Tibial nerve (tissue), 4 donors: ENCODE results near the gene CAMK2D.

Source experiments
- CTCF ChIP-seq, 5 experiments: fragments of 200-600 bp in 3 of 5; fragments of 450-650 bp in 2 of 5; sonication (generic) in 3 of 5; IDR thresholded peaks; one replicate each; pipeline ENCODE4 v1.5.1; 2016 to 2019; ENCODE audit warnings: antibody characterized with exemption in 5 of 5, mild to moderate bottlenecking in 3 of 5, moderate library complexity in 2 of 5
- EP300 ChIP-seq, 2 donors: sonication (generic); formaldehyde crosslinking; IDR thresholded peaks; one replicate each; pipeline ENCODE4 v1.6.1; 2017; ENCODE audit warnings: antibody characterized with exemption in 2 of 2, mild to moderate bottlenecking in 1 of 2
- POLR2A ChIP-seq, 2 donors: fragments of 450-650 bp; IDR thresholded peaks; one replicate each; pipeline ENCODE4 v1.6.1; 2017; ENCODE audit warnings: antibody characterized with exemption in 2 of 2, mild to moderate bottlenecking in 2 of 2, moderate library complexity in 2 of 2

- TF ChIP-seq CTCF (IDR thresholded peaks at IDR 0.05) = no peak
- no peak for TF ChIP-seq EP300 (IDR thresholded peaks at IDR 0.05)
- TF ChIP-seq POLR2A (IDR thresholded peaks at IDR 0.05) = no peak
These were observed 308.5 kb downstream of the CAMK2D start for GRCh38 chr4:113452868-113453620.
